HepG2 (cell line): ENCODE results near the gene MAN1C1. TPM values are rescaled to one million over a fixed set of nuclear protein-coding genes. Genes with fewer than 3 reads are reported as not detected.

Source experiments
- ATAC-seq: fragments of 200-7000 bp; cut with Tn5 transposase; 3 replicates; pipeline ENCODE4 v1.9.1; 2020; ENCODE audit warnings: mild to moderate bottlenecking, moderate library complexity
- BruUV-seq: library from RNA; stranded (reverse); fragments of 400-500 nt; replicated peaks from 2 replicates; lab custom pipeline; 2021; lab: Mats Ljungman, UMichigan
- CTCF ChIA-PET: fragments of 300-600 bp; formaldehyde crosslinking; extraction: SDS; loops from one replicate; lab custom pipeline; 2021; ENCODE audit warnings: low total read pairs, inconsistent platforms, low intra/inter-chr PET ratio; lab: Yijun Ruan, JAX
- POLR2A ChIA-PET: fragments of 350-600 bp; sonication (Branson Sonifier 250); formaldehyde crosslinking; loops from one replicate; lab custom pipeline; 2020; ENCODE audit warnings: antibody characterized with exemption, inconsistent platforms; lab: Yijun Ruan, JAX
- DNase-seq: peaks from one replicate; pipeline ENCODE4 v3.0.0-alpha.2; 2015; ENCODE audit warnings: low spot score
- FAIRE-seq: peaks from 3 replicates; lab custom pipeline; 2011; peaks lifted over from hg19 to GRCh38; lab: Jason Lieb, UNC
- H2AFZ ChIP-seq: one replicate; pipeline ENCODE4 v1.6.1; 2011; ENCODE audit warnings: low read length, inconsistent platforms
- H3K27ac ChIP-seq: fragments of 300-600 bp; 3 replicates; pipeline ENCODE4 v1.8.0; 2011; ENCODE audit warnings: mixed run types, mild to moderate bottlenecking, mixed read lengths, low read length, inconsistent platforms; ENCODE audit not compliant: insufficient read depth; ENCODE audit errors: extremely low read length
- H3K27me3 ChIP-seq, 2 experiments: fragments of 200-600 bp in 1 of 2; 2 replicates in 1 of 2; 3 replicates in 1 of 2; pipeline versions ENCODE4 v1.6.0 to v1.8.0; 2011; ENCODE audit warnings: low read length in 2 of 2, mild to moderate bottlenecking in 2 of 2, moderate library complexity in 2 of 2, inconsistent platforms in 1 of 2; ENCODE audit not compliant: insufficient read depth in 2 of 2, control insufficient read depth in 1 of 2
- H3K36me3 ChIP-seq, 2 experiments: fragments of 200-600 bp in 1 of 2; replicated peaks in 1 of 2; 2 replicates in 1 of 2; 3 replicates in 1 of 2; pipeline versions ENCODE4 v1.5.1 to v1.8.0; 2011; ENCODE audit warnings: low read length in 2 of 2, inconsistent platforms in 1 of 2; ENCODE audit not compliant: insufficient read depth in 2 of 2, control insufficient read depth in 1 of 2
- H3K4me1 ChIP-seq: 2 replicates; pipeline ENCODE4 v1.5.1; 2012; ENCODE audit warnings: low read length, inconsistent platforms; ENCODE audit not compliant: insufficient read depth
- H3K4me2 ChIP-seq: 2 replicates; pipeline ENCODE4 v1.6.0; 2011; ENCODE audit warnings: low read depth, low read length, inconsistent platforms
- H3K4me3 ChIP-seq, 3 experiments: fragments of 200-600 bp in 1 of 3; sonication (generic), shearing (Covaris generic) in 1 of 3; replicated peaks in 1 of 3; 2 replicates each; pipeline ENCODE4 v1.5.1; 2011 to 2016; ENCODE audit warnings: low read length in 3 of 3, inconsistent platforms in 2 of 3, low read depth in 2 of 3, mild to moderate bottlenecking in 2 of 3, control low read depth in 1 of 3, mixed read lengths in 1 of 3; ENCODE audit not compliant: insufficient read depth in 1 of 3
- H3K79me2 ChIP-seq: one replicate; pipeline ENCODE4 v1.6.1; 2011; ENCODE audit warnings: low read length, inconsistent platforms; ENCODE audit not compliant: insufficient read depth
- H3K9ac ChIP-seq: 2 replicates; pipeline ENCODE4 v1.6.0; 2011; ENCODE audit warnings: mild to moderate bottlenecking, low read depth, low read length, inconsistent platforms; ENCODE audit not compliant: insufficient read depth
- H3K9me3 ChIP-seq: 2 replicates; pipeline ENCODE4 v1.5.1; 2012; ENCODE audit warnings: mild to moderate bottlenecking, low read length
- H4K20me1 ChIP-seq: 2 replicates; pipeline ENCODE4 v1.6.0; 2011; ENCODE audit warnings: inconsistent platforms, mild to moderate bottlenecking, low read length, moderate library complexity; ENCODE audit not compliant: insufficient read depth
- IRX3 ChIP-seq: sonication (generic); formaldehyde crosslinking; IDR thresholded peaks from 2 replicates; pipeline ENCODE4 v1.8.1; 2023; ENCODE audit warnings: mild to moderate bottlenecking, low read depth, missing genetic modification reagents, borderline replicate concordance
- RFX5 ChIP-seq: IDR thresholded peaks from 2 replicates; pipeline ENCODE4 v1.6.1; 2011; ENCODE audit warnings: low read depth, low read length, improper control_type of control experiment
- ZC3H13 ChIP-seq: sonication (generic); formaldehyde crosslinking; IDR thresholded peaks from 2 replicates; pipeline ENCODE4 v1.8.1; 2023; ENCODE audit warnings: mild to moderate bottlenecking, missing genetic modification reagents, moderate library complexity
- ZNF10 ChIP-seq: sonication (generic); formaldehyde crosslinking; IDR thresholded peaks from 2 replicates; pipeline ENCODE4 v1.4.0; 2020; ENCODE audit warnings: mild to moderate bottlenecking, low read depth, missing genetic modification reagents, borderline replicate concordance
- ZNF674 ChIP-seq: sonication (generic); formaldehyde crosslinking; IDR thresholded peaks from 2 replicates; pipeline ENCODE4 v1.5.0; 2020; ENCODE audit warnings: low read depth, mild to moderate bottlenecking, missing genetic modification reagents
- WGBS: methylation state at CpG from one replicate; pipeline ENCODE4 v1.1.6; 2017; ENCODE audit warnings: low lambda C conversion rate; 5-methylcytosine and 5-hydroxymethylcytosine counted together
- in situ Hi-C: cut with HindIII; loops from 2 replicates; pipeline ENCODE4 v1.10.0; 2017; ENCODE audit warnings: low pct_unique_long_range_greater_than_20kb; ENCODE audit not compliant: extremely low pct_ligation_motif_present
- intact Hi-C: fragments of 100-400 bp; cut with micrococcal nuclease; formaldehyde crosslinking; loops from one replicate; pipeline ENCODE4 v1.10.0; 2022; ENCODE audit not compliant: unreplicated experiment
- polyA plus RNA-seq, 8 experiments: library from polyadenylated mRNA; depleted of rRNA in 3 of 8; stranded (reverse) in 7 of 8; unstranded in 1 of 8; fragments of >200 nt; fragmentation: Illumina TruSeq in 4 of 8; extraction: Trizol in 4 of 8; gene quantifications; 2 replicates each; pipeline versions ENCODE4 v1.2.1 to v1.2.3, GENCODE V29; 2011 to 2016; ENCODE audit warnings: low read depth in 4 of 8, missing spikeins in 1 of 8, mixed read lengths in 1 of 8; ENCODE audit not compliant: insufficient read depth in 1 of 8
- total RNA-seq, 5 experiments: library from RNA; depleted of rRNA; stranded (reverse); fragments of >200 nt; fragmentation: Illumina TruSeq; extraction: Trizol; gene quantifications; 2 replicates each; pipeline ENCODE4 v1.2.3, GENCODE V29; 2016; ENCODE audit warnings: low read depth in 1 of 5
- TF ChIP-seq, protein P1 (sequence below): sonication (generic); formaldehyde crosslinking; IDR thresholded peaks from 2 replicates; pipeline ENCODE4 v1.9.0; 2021; ENCODE audit warnings: missing genetic modification reagents, mild to moderate bottlenecking, borderline replicate concordance

Gene MAN1C1
- total and polyA plus RNA-seq, 2 of the 13 experiments (the other 11 are each of a cell fraction or from before 2014, with no cell fraction given): 0.18 to 0.49 TPM

DNA sequence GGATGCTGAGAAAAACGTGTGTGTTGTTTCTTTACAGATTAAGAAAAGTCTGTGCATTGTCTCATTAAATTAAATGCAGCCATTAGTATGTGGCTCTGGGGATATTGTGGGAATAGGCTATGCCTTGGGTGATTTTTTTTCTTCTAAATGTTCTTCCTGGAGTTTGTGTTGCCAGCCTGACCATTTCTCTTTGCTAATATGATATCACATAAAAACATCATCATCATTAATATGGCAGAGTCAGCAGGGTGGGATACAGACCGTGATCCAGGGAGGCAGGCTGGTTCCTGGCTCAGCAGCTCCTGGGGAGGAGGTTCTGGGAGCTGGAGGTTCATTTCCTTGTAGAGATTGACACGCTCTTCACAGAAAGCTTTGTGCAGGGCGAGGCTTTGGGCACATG is 122.8 kb downstream of the MAN1C1 start (continued):
- TF ChIP-seq, protein P1, sequence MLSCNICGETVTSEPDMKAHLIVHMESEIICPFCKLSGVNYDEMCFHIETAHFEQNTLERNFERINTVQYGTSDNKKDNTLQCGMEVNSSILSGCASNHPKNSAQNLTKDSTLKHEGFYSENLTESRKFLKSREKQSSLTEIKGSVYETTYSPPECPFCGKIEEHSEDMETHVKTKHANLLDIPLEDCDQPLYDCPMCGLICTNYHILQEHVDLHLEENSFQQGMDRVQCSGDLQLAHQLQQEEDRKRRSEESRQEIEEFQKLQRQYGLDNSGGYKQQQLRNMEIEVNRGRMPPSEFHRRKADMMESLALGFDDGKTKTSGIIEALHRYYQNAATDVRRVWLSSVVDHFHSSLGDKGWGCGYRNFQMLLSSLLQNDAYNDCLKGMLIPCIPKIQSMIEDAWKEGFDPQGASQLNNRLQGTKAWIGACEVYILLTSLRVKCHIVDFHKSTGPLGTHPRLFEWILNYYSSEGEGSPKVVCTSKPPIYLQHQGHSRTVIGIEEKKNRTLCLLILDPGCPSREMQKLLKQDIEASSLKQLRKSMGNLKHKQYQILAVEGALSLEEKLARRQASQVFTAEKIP: no peak
- no peak for TF ChIP-seq ZC3H13 (CRISPR knock-in tag)

DNA sequence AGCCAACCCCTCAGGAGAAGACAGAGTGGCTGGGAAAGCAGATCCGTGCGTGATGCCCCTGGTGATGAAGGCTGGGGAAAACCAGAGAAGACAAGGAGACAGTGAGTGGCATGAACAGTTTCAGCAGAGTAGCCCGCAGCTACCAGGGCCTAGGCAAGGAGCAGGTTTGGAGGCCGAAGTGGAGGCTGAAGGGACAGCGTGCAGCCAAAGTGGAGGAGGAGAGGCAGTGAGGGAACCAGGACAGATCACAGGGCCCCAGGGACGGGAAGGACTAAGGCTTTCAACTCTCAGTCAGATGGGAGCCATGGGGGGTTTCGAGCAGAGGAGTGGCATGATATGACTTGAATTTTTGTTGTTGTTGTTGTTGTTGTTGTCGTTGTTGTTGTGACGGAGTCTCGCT is 123.5 kb downstream of the MAN1C1 start:
- Histone ChIP-seq H3K9ac (no peak overlapping the region), H4K20me1 (no peaks in the 10 kb centered on the region), H3K4me2 (no peak overlapping the region), H3K36me3 (no peaks in the 10 kb centered on the region), H3K79me2 (no peaks in the 10 kb centered on the region), H2AFZ (no peak overlapping the region), H3K4me3 (no peak overlapping the region), H3K9me3 (no peaks in the 10 kb centered on the region), H3K4me1 (no peaks in the 10 kb centered on the region), H3K27ac (no peak overlapping the region), H3K27me3 (peaks cover 12 to 38% of the 10 kb centered on the region in 2 experiments)
- no TSS peak for BruUV-seq
- ATAC-seq (no peak), FAIRE-seq (no peak), DNase-seq (no peak)
- intact Hi-C loops: no loop called here
- no peak for TF ChIP-seq IRX3 (CRISPR knock-in tag)
- no peak for TF ChIP-seq ZNF10 (CRISPR knock-in tag)
- TF ChIP-seq ZNF674: no peak
- 41% methylated on average over 7 of the region's 10 CpGs for WGBS
- ChIA-PET CTCF (no interaction called here), POLR2A (no interaction called here)
- in situ Hi-C loops: no loop called here

DNA sequence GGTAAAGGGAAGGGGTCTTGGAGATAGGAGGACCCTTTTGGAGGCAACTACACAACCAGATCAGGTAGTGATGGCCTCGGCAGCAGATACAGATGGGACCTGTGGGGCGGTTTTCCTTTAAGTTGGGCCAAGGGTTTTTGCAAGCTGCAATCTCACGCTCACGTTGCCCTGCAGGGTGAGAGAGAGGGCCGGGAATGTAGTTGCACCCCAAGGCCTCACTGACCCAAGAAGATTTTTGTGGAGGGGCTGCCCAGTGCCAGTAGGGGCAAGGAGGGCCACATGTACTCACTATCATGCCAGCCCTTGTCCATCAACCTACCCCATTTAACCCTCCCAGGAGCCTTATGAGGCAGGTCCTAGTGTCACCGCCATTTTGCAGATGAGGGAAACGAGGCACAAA is 125.7 kb downstream of the MAN1C1 start:
- CTCF ChIA-PET: no interaction called here
- Histone ChIP-seq H2AFZ (no peak overlapping the region), H3K27ac (no peak overlapping the region), H3K27me3 (peaks cover 11 to 38% of the 10 kb centered on the region in 2 experiments), H3K79me2 (no peaks in the 10 kb centered on the region), H3K4me1 (no peaks in the 10 kb centered on the region), H3K4me2 (no peak overlapping the region), H3K4me3 (no peak overlapping the region), H3K9me3 (no peaks in the 10 kb centered on the region)
- in situ Hi-C loops: no loop called here
- intact Hi-C loops: no loop called here
- ATAC-seq (no peak), FAIRE-seq (no peak)
- POLR2A ChIA-PET: no interaction called here
- TF ChIP-seq RFX5: no peak
- TF ChIP-seq, all 625 proteins: peak for 0
- WGBS: 14% methylated on average over 4 of the region's 7 CpGs
- BruUV-seq: no TSS peak
- no peak for DNase-seq
- Histone ChIP-seq H3K9ac (no peak overlapping the region), H3K36me3 (no peaks in the 10 kb centered on the region), H4K20me1 (no peaks in the 10 kb centered on the region)
